ENCODE measurements around the gene KSR1. TPM values are rescaled to one million over a fixed set of nuclear protein-coding genes. Genes with fewer than 3 reads are reported as not detected.

KSR1 gene
- total RNA-seq, 6 donors from 2014 or later: 23.0 to 94.3 (median 60.9) TPM

DNA sequence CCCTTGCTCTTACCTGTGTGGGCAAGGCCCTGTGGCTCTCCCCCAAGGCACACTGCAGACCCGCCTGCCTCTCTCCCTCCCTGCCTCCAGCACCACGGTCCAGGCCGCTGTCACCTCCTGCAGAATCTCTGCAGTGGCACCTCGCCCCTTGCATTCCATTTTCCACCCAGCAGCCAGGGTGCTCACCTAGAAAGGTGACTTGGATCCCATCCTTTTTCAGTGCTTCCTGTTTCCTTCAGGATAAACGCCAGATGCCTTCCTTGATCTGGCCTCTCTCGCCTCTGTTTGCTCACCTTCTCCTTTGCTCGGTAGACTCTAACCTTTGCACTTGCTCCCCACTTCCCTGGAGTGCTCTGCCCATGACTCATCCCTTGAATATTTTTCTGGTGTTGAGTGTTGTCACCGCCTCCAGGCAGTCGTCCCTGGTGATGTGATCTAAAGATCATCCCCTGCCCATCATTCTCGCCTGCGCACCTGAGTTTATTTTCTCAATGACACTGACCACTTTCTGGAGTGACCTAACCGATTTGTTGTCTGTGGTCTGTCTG lies 95.5 kb downstream of the KSR1 start:
- H3K4me3 ChIP-seq: no peak overlapping the region
- TF ChIP-seq, protein P1, sequence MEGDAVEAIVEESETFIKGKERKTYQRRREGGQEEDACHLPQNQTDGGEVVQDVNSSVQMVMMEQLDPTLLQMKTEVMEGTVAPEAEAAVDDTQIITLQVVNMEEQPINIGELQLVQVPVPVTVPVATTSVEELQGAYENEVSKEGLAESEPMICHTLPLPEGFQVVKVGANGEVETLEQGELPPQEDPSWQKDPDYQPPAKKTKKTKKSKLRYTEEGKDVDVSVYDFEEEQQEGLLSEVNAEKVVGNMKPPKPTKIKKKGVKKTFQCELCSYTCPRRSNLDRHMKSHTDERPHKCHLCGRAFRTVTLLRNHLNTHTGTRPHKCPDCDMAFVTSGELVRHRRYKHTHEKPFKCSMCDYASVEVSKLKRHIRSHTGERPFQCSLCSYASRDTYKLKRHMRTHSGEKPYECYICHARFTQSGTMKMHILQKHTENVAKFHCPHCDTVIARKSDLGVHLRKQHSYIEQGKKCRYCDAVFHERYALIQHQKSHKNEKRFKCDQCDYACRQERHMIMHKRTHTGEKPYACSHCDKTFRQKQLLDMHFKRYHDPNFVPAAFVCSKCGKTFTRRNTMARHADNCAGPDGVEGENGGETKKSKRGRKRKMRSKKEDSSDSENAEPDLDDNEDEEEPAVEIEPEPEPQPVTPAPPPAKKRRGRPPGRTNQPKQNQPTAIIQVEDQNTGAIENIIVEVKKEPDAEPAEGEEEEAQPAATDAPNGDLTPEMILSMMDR (IDR thresholded peaks at IDR 0.05): no peak
- TF ChIP-seq POLR2A (IDR thresholded peaks at IDR 0.05) (no peak), EP300 (IDR thresholded peaks at IDR 0.05) (no peak), POLR2AphosphoS5 (IDR thresholded peaks at IDR 0.05) (no peak)
- H3K4me1 ChIP-seq: peaks cover 17 to 35% (median 21%) of the 10 kb centered on the region in 4 donors
- peaks cover 0 to 4% (median 1%) of the 10 kb centered on the region in 4 donors for H3K36me3 ChIP-seq
- H3K27ac ChIP-seq: no peak overlapping the region
- WGBS, 2 donors: 74 to 80% methylated on average over 12 of the region's 12 CpGs
- H3K27me3 ChIP-seq: no peaks in the 10 kb centered on the region
- H3K9me3 ChIP-seq: no peaks in the 10 kb centered on the region
- DNase-seq (peak in 1 of 2 donors; percentile 42), ATAC-seq (ENCODE audit: low FRiP score in 2 of 2) (peak in 1 of 2 donors; percentile 4)

DNA sequence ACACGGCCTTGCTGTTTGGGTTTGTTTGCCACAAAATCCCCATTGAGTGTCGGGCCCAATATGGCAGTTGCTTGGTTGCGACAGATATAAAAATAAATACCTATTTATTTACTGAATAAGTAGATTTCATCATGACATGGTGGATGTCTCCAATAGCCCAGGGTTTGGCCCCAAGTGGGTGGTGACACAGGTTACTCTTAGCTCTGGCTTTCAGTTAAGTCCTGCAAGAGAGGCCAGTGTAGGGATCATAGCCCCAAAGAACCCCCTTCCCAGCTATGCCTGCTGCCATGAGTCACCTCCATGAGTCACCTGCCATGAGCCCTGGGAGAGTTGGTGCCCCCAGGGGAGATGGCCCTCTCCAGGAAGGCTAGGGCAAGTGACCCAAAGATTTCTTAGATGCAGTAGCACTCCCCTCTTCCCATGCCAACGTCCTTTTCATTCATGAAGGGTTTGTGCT lies 96.1 kb downstream of the KSR1 start:
- DNase-seq (peak in 1 of 2 donors; percentile 53), ATAC-seq (ENCODE audit: low FRiP score in 2 of 2) (peak in 1 of 2 donors; percentile 9)
- H3K36me3 ChIP-seq: peaks cover 0 to 4% (median 1%) of the 10 kb centered on the region in 4 donors
- H3K9me3 ChIP-seq: no peaks in the 10 kb centered on the region
- H3K27ac ChIP-seq: peak overlapping the region in 1 of 4 donors; percentile 36
- peaks cover 16 to 35% (median 21%) of the 10 kb centered on the region in 4 donors for H3K4me1 ChIP-seq
- TF ChIP-seq, protein P1 (IDR thresholded peaks at IDR 0.05): no peak
- TF ChIP-seq POLR2AphosphoS5 (IDR thresholded peaks at IDR 0.05): no peak
- TF ChIP-seq EP300 (IDR thresholded peaks at IDR 0.05): no peak
- no peak for TF ChIP-seq POLR2A (IDR thresholded peaks at IDR 0.05)
- no peaks in the 10 kb centered on the region for H3K27me3 ChIP-seq
- H3K4me3 ChIP-seq: no peak overlapping the region
- WGBS, 2 donors: 78 to 95% methylated on average over 4 of the region's 4 CpGs

DNA sequence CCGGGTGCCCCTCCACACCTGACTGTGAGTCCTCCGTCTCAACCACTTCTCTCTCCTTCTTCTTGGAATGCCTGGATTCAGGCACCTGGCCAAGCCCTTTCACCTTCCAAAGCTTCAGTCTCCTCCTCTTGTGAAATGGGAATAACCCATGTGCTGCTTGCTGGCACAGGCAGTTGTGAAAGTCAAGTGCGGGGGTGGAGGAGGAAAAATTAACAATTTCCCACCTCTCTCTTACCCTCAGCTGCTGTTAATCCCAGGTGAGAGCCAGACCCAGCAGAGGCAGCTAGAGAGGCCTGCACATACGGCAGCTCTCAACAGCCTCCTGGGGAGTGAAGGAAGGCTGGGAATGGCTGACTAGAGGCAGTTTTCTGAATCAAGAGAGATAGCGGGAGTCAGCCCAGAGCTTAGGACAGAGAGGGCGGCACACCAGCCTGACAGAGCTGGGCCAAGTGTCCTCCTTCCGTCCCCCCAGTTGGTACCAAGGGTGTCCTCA lies 96.8 kb downstream of the KSR1 start:
- H3K9me3 ChIP-seq: no peaks in the 10 kb centered on the region
- H3K36me3 ChIP-seq: peaks cover 0 to 4% (median 1%) of the 10 kb centered on the region in 4 donors
- DNase-seq (peak in 1 of 2 donors; percentile 58), ATAC-seq (ENCODE audit: low FRiP score in 2 of 2) (no peak)
- peak overlapping the region in 1 of 4 donors; percentile 36 for H3K27ac ChIP-seq
- TF ChIP-seq POLR2AphosphoS5 (IDR thresholded peaks at IDR 0.05) (peak in 1 of 2 donors; percentile 40), POLR2A (IDR thresholded peaks at IDR 0.05) (no peak), EP300 (IDR thresholded peaks at IDR 0.05) (peak in 1 of 4 donors; percentile 60)
- TF ChIP-seq, protein P1 (IDR thresholded peaks at IDR 0.05): no peak
- WGBS, 2 donors: 73 to 79% methylated on average over 7 of the region's 7 CpGs
- H3K4me1 ChIP-seq: peaks cover 16 to 35% (median 21%) of the 10 kb centered on the region in 4 donors
- H3K4me3 ChIP-seq: no peak overlapping the region
- no peaks in the 10 kb centered on the region for H3K27me3 ChIP-seq

DNA sequence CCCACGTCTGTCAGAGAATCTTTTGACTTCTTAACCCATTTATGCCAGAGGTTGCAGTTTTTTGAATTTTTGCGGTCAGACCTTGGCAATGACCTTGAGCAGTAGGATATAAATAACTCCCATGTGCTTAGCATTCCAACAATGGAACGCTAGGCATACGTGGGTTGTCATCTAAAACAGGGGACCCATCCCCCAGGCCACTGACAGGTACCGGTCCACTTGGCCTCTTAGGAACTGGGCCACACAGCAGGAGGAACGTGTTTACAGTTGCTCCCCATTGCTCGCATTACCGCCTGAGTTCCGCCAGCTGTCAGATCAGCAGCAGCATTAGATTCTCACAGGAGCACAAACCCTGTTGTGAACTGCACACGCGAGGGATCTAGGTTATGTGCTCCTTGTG lies 97.9 kb downstream of the KSR1 start:
- ATAC-seq (ENCODE audit: low FRiP score in 2 of 2): no peak
- WGBS, 2 donors: 68 to 74% methylated on average over 6 to 11 of the region's 11 CpGs
- Histone ChIP-seq H3K27ac (no peak overlapping the region), H3K36me3 (peaks cover 0 to 4% (median 1%) of the 10 kb centered on the region in 4 donors), H3K27me3 (no peaks in the 10 kb centered on the region), H3K9me3 (no peaks in the 10 kb centered on the region), H3K4me1 (peaks cover 19 to 41% (median 25%) of the 10 kb centered on the region in 4 donors), H3K4me3 (no peak overlapping the region)
- TF ChIP-seq POLR2AphosphoS5 (IDR thresholded peaks at IDR 0.05) (no peak), EP300 (IDR thresholded peaks at IDR 0.05) (no peak), POLR2A (IDR thresholded peaks at IDR 0.05) (no peak)
- TF ChIP-seq, protein P1 (IDR thresholded peaks at IDR 0.05): no peak
- DNase-seq: no peak

Measured in upper lobe of left lung (tissue), 6 donors.